Esophagus muscularis mucosa (tissue), 3 donors: ENCODE results near the gene MYH14.

ENCODE experiments used
- POLR2A ChIP-seq: fragments of 450-650 bp; IDR thresholded peaks from one replicate; pipeline ENCODE4 v1.6.1; 2017; ENCODE audit warnings: antibody characterized with exemption, moderate library complexity, mild to moderate bottlenecking, low read depth
- TF ChIP-seq, protein P1 (sequence below), 3 experiments: fragments of 200-600 bp in 2 of 3; fragments of 450-650 bp in 1 of 3; sonication (generic) in 2 of 3; IDR thresholded peaks; one replicate each; pipeline ENCODE4 v1.5.1; 2017 to 2019; ENCODE audit warnings: antibody characterized with exemption in 3 of 3, mild to moderate bottlenecking in 2 of 3, moderate library complexity in 1 of 3

- no peak for TF ChIP-seq POLR2A
- TF ChIP-seq, protein P1, sequence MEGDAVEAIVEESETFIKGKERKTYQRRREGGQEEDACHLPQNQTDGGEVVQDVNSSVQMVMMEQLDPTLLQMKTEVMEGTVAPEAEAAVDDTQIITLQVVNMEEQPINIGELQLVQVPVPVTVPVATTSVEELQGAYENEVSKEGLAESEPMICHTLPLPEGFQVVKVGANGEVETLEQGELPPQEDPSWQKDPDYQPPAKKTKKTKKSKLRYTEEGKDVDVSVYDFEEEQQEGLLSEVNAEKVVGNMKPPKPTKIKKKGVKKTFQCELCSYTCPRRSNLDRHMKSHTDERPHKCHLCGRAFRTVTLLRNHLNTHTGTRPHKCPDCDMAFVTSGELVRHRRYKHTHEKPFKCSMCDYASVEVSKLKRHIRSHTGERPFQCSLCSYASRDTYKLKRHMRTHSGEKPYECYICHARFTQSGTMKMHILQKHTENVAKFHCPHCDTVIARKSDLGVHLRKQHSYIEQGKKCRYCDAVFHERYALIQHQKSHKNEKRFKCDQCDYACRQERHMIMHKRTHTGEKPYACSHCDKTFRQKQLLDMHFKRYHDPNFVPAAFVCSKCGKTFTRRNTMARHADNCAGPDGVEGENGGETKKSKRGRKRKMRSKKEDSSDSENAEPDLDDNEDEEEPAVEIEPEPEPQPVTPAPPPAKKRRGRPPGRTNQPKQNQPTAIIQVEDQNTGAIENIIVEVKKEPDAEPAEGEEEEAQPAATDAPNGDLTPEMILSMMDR (IDR thresholded peaks at IDR 0.05): no peak
Measured at GRCh38 chr19:50197348-50197747, 6.1 kb upstream of the MYH14 start.
